LNCaP clone FGC (cell line): ENCODE data around the gene CDCP1.

Experiments used
- DNase-seq: peaks from one replicate; pipeline ENCODE4 v3.0.0-alpha.2; 2011; ENCODE audit warnings: low read depth
- H3K4me3 ChIP-seq: 2 replicates; pipeline ENCODE4 v1.5.1; 2011; ENCODE audit warnings: mild to moderate bottlenecking, low read depth, low read length, control low read depth
- CTCF ChIP-seq: IDR thresholded peaks from 2 replicates; pipeline ENCODE4 v1.5.1; 2012; ENCODE audit warnings: mild to moderate bottlenecking; ENCODE audit not compliant: control insufficient read depth, insufficient read depth; ENCODE audit errors: extremely low read depth

CDCP1 gene

GRCh38 chr3:45095916-45096526, 50.2 kb downstream of the CDCP1 start:
- no peak for DNase-seq
- H3K4me3 ChIP-seq, result no peak overlapping the region
- TF ChIP-seq CTCF, result no peak

GRCh38 chr3:45093176-45093575, 53.0 kb downstream of the CDCP1 start:
- DNase-seq, result no peak
- no peak for TF ChIP-seq CTCF
- no peak overlapping the region for H3K4me3 ChIP-seq

- no peak overlapping the region for H3K4me3 ChIP-seq
- DNase-seq, result peak; percentile 49
- 0 out of 2 replicates have a peak, but pooled peaks have one; percentile 23 for TF ChIP-seq CTCF
These were observed 53.8 kb downstream of the CDCP1 start for GRCh38 chr3:45092132-45093031.

GRCh38 chr3:45090855-45091254, 55.3 kb downstream of the CDCP1 start:
- no peak for TF ChIP-seq CTCF
- DNase-seq, result no peak
- H3K4me3 ChIP-seq, result no peak overlapping the region

GRCh38 chr3:45088543-45089358, 57.4 kb downstream of the CDCP1 start:
- TF ChIP-seq CTCF, result no peak
- no peak overlapping the region for H3K4me3 ChIP-seq
- DNase-seq, result peak; percentile 94

DNA sequence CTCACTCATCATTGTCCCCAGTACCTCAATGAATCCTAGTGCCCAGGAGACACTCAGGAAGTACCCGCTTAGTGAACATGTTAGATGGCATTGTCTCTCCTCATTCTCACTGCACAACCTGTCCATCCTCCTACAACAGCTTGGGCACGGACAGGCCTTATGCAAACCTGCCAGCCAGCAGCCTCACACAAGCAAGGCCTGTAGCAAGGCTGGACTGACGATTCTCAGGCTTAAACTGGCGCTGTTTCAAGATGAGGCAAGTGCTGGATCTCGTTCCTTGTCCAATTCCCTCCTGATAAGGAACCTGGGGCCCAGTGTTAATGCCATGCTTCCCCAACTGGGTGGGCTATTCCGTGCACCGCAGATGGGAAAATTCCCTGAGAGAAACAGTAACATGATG, 59.0 kb downstream of the CDCP1 start:
- TF ChIP-seq CTCF, result no peak
- H3K4me3 ChIP-seq, result no peak overlapping the region
- DNase-seq, result peak; percentile 27
